ENCODE data around the gene CCDC14.
"Not testable (repeated sequence)": the region's sequence is repeated elsewhere in the genome, so short reads cannot be mapped to it uniquely, and the experiment has no call there.

The CCDC14 gene

DNA sequence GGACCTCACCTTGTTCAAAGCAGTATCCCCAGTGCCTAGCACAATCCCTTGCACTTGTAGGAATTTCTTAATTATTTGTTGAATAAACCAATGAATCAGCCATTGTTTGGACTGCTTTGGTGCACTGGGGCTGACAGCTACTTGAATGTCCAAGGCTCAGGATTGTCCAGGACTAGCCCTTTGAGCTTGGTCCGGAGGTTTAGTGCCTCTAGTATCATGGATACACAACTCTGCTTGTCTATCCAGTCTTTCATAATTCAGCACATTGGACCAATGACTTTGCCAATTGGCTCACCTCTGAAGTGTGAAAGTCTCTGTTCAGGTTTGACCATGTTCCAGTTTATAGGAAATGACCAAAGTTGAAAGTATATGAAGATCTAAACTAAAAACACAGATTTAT is 3.8 kb upstream of the CCDC14 start:
- not testable (repeated sequence) for DNase-seq (ENCODE audit: low spot score)

DNA sequence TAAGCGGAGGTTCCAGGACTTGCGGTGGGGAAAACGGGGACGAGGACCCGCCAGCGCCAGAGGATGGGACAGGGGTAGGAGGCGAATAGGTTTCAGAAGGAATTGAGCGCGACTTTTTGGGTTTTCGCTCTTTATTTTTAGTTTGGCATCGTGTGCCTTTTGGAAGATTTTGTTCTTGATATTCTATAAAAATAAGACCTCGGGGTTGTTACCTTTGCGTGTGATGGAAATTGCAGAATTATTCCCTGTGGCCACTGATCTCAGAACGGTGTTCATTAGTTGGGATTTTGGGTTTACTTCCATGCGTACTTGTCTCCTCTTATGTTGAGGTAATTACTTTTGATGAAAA is 453 bp upstream of the CCDC14 start:
- DNase-seq (ENCODE audit: low spot score), result no peak

DNA sequence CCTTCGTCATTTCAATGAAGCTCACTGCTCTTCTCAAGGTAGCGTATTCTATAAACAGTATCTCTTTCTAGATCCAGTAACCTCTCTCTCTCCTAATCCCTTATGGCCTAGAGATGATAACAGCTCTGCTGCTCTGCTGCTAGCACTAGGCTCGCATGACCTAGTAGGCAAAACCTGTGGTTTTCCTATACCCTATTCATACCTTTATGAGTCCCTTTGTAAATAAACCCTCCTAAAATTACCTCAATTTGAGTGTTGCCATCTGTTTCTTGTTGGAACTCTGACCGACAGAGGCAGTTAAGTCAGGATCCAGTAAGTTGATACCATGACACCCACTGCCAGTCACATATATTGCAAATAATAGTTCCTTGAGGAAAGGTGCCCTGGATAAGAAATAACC is 7.3 kb downstream of the CCDC14 start:
- no peak for DNase-seq (ENCODE audit: low spot score)

DNA sequence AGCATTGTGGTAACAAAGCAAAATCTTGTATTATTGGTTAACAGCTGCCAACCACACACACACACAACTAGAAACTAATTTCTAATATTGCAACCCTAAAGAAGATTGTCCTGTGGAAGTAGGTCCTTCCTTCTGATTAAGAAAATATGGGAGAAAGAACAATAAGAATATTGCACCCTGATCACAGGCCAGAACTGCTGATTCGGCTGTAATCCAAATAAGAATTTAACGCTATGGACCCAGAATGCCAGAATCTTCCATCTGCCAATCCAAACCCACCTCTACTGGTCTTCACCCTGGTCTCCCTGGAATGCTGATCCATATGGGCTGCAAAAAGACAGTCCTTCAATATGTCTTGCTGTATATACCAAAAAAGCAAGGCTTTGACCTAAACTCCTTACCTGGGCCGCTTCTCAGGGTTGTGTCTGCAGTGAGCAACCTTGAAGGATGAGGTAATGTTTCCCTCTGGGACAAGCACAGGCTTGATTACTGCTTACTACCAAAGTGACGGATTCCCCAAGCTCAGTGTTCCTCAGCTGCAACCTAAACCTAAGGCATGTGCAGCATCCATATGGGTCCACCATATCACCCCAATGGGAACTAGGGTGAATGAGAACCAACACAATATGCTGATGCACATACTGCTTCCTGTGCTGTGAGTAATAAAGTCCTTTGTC is 8.0 kb downstream of the CCDC14 start:
- DNase-seq (ENCODE audit: low spot score), result no peak

DNA sequence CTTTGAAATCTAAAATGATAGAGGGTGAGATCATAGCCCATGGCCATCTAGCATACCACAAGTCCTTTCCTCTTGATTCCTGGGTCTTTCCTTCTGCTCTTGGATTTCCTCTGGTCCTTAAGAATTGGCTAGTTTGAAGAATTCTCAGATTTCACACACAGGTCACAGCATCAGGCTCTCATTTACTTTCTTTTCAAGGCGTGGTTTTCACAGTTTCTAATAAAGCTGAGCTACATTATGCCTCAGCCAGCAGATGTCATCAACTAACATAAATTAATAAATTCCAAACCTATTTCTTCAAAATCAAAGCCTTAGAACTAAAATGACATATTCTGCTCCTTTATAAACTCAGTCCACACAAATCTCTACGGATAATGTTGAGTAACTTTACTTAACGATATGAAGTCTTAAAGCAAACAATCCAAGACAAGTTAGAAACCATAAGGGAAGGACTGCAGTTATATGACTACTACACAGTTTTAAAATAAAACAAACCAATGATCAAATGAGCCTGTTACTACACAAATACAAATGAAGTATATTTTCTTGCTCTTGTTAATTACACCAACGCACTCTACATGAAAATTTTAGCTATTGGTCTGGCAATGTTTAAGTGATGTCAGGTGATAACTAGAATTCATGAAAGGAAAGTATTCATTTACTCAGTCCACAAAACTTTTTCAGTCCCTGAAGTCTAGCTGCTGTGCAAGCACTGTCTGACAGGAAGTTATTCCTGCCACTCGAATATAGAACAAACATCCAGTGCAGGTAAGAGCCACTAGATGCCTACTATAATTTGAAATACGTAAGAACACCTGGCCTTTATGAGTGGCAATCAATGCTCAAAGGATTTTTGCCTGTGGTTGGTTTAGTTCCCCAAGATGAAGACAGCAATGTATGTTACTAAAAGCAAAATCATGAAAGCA is 9.2 kb downstream of the CCDC14 start:
- no peak for DNase-seq (ENCODE audit: low spot score)

DNA sequence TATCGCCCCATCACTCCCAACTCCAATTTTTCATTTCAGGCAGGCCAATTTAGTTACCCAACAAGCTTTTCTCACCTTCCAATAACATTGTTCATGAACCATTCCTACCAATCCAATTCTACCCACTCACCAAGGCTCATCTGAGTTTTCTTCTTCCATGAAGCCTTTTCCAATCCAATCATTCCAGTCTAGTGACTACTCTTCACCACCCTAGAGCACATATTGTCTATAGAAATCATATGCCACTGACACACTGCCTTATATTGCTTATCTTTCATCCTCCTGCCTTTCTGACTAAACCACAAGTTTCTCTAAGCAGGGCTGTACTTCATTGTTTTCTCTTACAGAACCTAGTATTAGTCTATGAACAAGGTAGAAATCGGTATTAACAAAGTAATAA is 11.4 kb downstream of the CCDC14 start:
- DNase-seq (ENCODE audit: low spot score), result no peak

DNA sequence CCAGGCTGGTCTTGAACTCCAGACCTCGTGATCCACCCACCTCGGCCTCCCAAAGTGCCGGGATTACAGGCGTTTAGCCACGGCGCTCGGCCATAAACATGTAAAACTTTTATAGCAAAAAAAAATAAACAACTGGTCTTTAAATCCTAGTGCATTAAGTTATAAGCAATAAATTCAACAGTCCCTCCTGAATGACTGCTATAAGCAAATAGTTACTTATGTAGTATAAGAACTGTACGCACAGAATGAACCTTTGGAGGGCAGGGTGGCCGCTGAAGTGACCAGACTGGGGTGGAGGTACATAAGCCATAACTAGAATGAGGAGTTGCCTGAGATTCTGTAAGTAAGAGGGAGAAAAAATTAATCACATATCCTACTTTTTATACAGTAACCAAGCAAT is 12.6 kb downstream of the CCDC14 start:
- no peak for DNase-seq (ENCODE audit: low spot score)

DNA sequence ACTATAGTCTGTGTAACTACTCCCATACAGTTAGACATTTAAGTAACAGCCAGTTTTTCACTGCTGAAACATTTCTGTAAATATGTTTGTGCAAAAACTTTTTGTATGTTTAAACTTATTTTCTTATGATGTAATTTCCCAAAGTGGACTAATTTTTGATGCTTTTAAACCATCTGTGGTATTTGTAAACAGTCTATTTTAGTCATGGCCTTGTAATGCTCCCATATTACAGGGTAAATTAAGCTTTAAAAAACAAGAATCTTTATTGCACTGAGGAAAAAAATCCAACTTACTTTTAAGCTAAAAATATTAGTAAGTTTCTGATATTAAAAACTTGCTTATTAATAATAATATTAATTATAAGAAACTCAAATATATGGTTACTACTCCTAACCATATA is 13.5 kb downstream of the CCDC14 start:
- no peak for DNase-seq (ENCODE audit: low spot score)

DNA sequence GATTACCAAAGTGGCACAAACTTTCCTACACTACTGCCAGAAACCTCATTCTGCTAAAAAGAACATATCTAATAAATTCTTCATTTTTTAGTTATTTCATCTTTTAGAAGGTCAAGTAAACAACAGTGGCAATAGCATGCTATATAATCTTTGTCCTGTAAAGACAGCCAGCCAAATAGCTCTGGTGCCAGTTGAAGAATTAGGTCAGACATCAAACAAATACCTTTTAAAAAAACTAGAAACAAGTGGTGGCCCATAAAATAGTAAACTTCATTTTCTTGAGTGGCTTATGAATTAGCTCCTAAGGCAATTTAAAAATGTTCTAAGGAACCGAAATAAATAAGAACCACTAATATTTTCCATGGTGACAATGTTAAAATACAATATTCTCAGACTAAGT is 19.5 kb downstream of the CCDC14 start:
- DNase-seq (ENCODE audit: low spot score), result no peak

DNA sequence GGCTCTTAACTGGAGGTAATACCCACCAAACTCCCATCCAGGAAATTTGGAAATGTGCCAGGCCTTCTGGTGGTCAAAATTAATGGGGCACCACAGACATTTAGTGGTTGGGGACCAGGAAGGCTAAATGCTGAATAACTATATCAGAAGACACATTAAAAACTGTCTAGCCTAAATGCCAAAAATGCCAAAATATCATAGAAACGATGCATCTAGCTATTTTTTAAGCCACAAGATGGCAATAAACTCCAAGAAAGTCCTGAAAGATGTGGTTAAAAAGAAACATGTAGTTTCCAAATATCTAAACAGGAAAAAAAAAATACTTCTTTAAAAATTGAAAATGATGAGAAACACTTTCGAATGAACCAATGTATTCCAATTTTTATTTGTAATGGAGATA is 19.9 kb downstream of the CCDC14 start:
- peak; percentile 1 for DNase-seq (ENCODE audit: low spot score)

DNA sequence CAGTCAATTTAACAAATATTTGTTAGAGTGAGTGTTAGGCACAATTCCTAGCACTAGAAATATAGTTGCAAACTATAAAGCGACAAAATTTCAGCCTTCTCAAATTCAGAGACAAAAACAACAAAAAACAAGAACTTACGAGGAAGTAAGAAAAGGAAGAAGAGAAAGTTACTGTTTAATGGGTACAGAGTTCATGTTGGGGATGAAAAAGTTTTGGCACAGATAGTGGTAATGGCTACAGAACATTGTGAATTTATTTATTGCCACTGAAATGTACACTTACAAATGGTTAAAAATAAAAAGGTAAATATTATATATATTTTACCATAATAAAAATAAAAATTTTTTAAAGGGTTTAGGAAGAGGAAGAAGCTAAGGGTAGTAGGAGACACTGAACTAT is 21.3 kb downstream of the CCDC14 start:
- DNase-seq (ENCODE audit: low spot score), result no peak

DNA sequence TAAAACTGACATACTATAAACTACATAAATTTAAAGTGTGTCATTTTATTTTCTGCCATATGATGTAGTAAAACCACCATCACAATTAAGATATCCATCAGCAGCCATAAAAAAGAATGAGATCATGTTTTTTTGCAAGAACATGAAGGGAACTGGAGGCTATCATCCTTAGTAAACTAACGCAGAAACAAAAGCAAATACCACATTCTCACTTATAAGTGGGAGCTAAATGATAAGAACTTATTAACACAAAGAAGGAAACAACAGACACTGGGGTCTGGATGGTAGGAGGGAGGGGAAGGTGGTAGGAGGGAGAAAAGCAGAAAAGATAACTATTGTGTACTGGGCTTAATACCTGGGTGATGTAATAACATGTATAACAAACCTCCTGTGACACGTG is 24.6 kb downstream of the CCDC14 start:
- no peak for DNase-seq (ENCODE audit: low spot score)

DNA sequence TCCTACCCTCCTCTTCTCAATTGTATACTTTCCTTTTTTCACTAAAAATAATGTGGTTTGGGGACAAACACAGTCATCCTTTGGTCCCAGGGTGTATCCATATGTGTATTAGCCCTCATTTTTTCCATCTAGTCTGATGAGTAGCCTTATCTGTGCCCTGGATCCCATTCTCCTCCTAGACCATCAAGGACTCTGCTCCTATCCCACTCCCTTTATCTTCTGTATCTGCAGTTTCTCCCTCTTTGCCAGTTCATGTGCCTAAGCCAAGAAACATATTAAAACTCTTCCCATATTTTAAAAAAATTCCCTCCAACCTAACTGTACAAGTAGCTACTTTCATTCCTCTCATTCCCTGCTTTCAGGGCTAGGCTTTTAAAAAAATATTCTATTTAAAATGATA is 25.2 kb downstream of the CCDC14 start:
- DNase-seq (ENCODE audit: low spot score), result no peak

DNA sequence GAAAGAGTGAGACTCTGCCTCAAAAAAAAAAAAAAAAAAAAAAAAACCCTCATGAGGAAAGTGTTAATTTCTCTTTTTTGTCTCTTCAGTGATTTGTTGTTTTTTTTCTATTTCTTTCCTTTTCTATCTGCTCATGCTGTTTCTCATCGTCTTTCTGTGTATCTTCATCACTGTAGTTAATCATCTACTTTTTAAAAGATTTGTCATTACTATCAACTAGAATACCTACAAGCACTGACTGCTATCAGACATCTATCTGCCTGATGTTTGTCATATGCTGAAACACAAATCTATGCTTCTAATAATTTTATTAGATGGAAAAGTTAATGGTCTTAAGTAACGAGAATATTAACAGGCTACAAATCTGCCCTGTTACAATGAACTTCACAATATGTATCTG is 26.8 kb downstream of the CCDC14 start:
- no peak for DNase-seq (ENCODE audit: low spot score)

DNA sequence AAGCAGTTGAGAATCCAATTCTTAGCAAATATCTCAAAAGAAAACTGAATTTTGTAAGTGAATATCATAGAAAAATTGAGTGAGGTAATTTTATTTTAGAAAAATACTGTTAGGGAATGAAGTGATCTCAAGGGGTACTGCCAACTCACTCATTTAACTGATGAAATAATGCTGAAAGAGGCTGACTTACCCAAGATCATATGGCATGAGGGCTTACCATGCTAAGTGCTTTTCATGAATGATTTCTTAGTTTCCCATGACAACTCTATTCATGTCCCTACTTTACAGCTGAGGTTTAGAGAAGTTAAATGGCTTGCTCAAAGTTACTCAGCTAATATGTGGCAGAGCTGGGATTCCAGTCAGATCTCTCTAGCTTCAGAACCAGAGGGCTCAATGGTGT is 30.6 kb downstream of the CCDC14 start:
- DNase-seq (ENCODE audit: low spot score), result no peak

DNA sequence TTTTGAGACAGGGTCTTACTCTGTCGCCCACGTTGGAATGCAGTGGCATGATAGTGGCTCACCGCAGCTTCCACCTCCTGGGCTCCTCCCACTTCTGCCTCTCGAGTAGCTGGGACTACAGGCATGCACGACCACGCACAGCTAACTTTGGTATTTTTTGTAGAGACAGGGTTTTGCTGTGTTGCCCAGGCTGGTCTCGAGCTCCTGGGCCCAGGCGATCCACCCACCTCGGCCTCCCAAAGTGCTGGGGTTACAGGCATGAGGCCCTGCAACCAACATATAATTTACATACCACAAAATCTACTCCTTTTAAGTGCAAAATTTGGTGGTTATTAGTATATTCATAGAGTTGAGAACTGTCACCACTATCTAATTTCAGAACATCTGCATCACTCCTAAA is 31.7 kb downstream of the CCDC14 start:
- DNase-seq (ENCODE audit: low spot score), result no peak

DNA sequence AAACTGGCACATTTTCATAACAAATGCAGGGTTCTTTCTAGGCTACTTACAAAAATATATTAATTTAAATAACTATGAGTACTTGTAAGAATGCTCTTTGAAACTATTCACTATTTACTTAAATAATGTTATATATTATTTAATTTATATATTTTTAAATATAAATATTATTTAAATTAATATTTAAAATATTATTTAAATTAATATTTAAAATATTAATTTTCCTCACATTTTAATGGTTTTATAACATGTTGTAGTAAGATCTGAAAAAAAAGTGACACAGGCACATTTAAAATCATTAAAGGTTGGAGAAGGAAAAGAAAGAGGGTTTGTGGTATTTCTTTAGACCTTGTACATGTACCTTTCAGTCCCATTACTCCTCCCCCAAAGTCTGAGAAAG is 34.6 kb downstream of the CCDC14 start:
- no peak for DNase-seq (ENCODE audit: low spot score)

DNA sequence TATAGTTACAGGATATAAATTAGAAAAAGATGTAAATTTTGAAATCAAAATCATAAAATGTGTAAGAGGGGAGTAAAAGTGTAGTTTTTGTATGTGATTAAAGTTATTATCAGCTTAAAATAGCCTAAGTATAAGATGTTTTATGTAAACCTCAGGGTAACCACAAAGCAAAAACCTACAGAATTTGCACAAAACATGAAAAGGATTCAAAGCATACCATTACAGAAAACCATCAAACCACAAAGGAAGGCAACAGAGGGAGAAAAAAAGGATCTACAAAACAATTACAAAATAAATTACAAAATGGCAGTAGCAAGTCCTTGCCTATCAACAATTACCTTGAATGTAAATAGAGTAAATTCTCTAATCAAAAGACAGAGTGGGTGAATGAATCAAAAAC is 40.2 kb downstream of the CCDC14 start:
- DNase-seq (ENCODE audit: low spot score), result no peak

DNA sequence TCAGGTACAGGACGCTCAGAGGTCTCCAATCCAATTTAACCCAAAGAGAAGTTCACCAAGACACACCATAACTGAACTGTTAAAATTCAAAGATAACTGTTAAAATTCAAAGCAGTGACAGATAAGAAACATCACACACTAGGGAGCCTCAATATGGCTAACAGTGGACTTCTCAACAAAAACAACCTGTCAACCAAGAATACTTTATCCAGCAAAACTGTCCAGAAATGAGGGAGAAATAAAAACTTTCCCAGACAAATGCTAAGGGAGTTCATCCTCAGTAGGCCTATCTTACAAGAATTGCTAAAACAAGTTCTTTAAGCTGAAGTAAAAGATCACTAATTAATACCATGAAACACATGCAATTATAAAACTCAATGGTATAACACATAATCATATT is 40.6 kb downstream of the CCDC14 start:
- DNase-seq (ENCODE audit: low spot score), result no peak

DNA sequence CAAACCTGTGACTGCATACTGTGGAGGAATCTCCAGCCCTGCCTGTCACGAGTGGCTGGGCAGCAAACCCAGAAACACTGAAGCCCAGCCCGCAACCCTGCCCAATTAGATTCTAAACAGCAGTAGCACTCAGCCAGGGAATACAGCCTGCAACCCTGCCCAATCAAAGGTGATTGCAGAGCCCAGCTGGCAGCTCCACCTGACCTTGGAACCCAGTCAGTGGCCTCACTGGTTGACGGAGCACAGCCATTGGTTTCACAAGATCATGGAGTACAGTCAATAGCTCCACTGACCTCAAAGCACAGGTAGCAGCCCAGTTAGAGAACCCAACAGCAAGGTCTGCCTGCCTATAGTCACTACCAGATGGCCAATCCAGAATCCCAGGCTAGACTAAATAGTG is 41.7 kb downstream of the CCDC14 start:
- no peak for DNase-seq (ENCODE audit: low spot score)

DNA sequence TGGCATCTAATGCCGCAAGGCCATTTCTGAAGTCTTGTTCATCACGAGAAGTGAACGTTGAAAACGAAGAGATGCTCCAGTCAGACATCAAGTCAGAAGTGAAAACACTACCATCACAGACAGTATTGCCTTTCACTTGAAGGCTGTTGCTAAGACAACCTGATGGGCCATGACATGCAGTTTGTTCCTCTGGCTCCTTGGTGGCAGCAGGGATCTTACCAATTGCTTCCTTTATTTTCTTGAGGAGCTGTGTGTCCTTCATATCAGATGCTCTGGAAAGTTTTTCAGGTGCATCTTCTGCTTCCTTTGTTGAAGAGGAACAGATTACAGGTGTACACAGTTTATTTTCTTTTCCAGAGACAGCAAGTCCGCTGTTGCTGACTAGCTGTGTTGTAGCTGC is 46.2 kb downstream of the CCDC14 start:
- no peak for DNase-seq (ENCODE audit: low spot score)

DNA sequence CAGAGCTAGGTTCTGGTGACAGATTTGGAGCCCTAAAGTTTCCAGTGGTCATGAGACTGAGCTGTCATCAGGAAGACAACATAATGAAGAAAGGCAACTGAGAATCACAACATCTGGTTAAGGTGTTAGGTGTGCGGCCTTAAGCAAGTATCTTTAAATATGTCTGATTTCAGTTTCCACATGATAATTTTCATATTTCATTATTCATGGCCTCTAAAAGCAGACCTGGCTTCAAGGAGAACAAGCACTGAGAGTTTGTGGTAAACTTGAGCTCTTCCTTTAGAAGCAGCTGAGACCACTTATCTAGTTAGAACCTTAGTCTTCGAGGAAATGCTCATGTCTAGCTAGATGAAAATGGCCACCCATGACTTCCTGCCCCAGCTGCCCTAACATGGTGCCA is 51.2 kb downstream of the CCDC14 start:
- DNase-seq (ENCODE audit: low spot score), result no peak

DNA sequence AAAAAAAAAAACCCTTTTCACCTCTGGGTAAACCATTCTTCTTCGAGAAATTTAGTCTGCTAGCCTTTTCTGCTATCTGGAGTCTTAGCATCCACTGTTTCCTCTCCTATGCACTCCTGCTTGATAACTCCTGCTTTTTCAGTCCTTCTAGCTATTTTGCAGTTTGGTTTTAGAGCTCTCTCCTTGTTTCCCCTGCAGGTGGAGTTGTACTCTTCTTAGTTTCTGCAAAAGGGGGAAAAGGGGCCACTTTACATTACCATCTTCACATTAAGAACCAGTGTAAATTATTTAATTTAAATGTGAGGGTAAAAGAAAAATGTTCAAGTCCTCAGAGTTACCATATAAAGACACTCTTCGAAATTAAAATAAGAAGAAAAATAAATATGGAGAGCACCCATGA is 53.3 kb downstream of the CCDC14 start:
- DNase-seq (ENCODE audit: low spot score), result peak; percentile 2

All from cerebellar cortex (tissue), 1 donor.